Natural killer cell (primary cell): ENCODE results near the gene LYPLAL1. TPM values are rescaled to one million over a fixed set of nuclear protein-coding genes. Genes with fewer than 3 reads are reported as not detected.

Experiments used
- ATAC-seq, 3 donors: fragments of 150-1000 bp in 2 of 3; fragments of 200-7000 bp in 1 of 3; cut with Tn5 transposase; 1 replicate in 1 of 3; 2 replicates in 2 of 3; pipeline ENCODE4 v1.10.0; 2021; ENCODE audit warnings: mild to moderate bottlenecking in 2 of 3, moderate library complexity in 2 of 3
- DNase-seq, 2 donors: peaks; one replicate each; pipeline versions ENCODE4 v3.0.0 to v3.0.0-alpha.2; 2013 to 2021; ENCODE audit warnings: mixed read lengths in 1 of 2
- H3K27ac ChIP-seq: one replicate; pipeline ENCODE4 v1.5.1; 2013; ENCODE audit warnings: mild to moderate bottlenecking, low read length
- H3K27me3 ChIP-seq: one replicate; pipeline ENCODE4 v1.6.1; 2013; ENCODE audit warnings: low read length; ENCODE audit not compliant: control insufficient read depth, insufficient read depth
- H3K36me3 ChIP-seq: one replicate; pipeline ENCODE4 v1.6.1; 2013; ENCODE audit warnings: low read length; ENCODE audit not compliant: control insufficient read depth, insufficient read depth
- H3K4me1 ChIP-seq: one replicate; pipeline ENCODE4 v1.6.1; 2013; ENCODE audit warnings: low read length; ENCODE audit not compliant: control insufficient read depth, insufficient read depth
- H3K4me3 ChIP-seq: one replicate; pipeline ENCODE4 v1.5.1; 2013; ENCODE audit warnings: low read length
- H3K9me3 ChIP-seq: one replicate; pipeline ENCODE4 v1.6.1; 2013; ENCODE audit warnings: low read length; ENCODE audit not compliant: control insufficient read depth, insufficient read depth
- H3K27ac Mint-ChIP-seq, 2 donors: one replicate each; pipeline ENCODE4 v1.8.0; 2022; ENCODE audit warnings: mild to moderate bottlenecking in 2 of 2, mixed read lengths in 2 of 2, moderate library complexity in 1 of 2
- H3K27me3 Mint-ChIP-seq, 2 donors: one replicate each; pipeline ENCODE4 v1.8.0; 2022; ENCODE audit warnings: low read depth in 2 of 2, mixed read lengths in 2 of 2
- H3K36me3 Mint-ChIP-seq: one replicate; pipeline ENCODE4 v1.8.0; 2022; ENCODE audit warnings: mixed read lengths
- H3K4me1 Mint-ChIP-seq, 2 donors: one replicate each; pipeline ENCODE4 v1.8.0; 2022; ENCODE audit warnings: mixed read lengths in 2 of 2
- H3K4me3 Mint-ChIP-seq: one replicate; pipeline ENCODE4 v1.8.0; 2022; ENCODE audit warnings: mild to moderate bottlenecking, moderate library complexity, mixed read lengths
- H3K9me3 Mint-ChIP-seq, 2 donors: one replicate each; pipeline ENCODE4 v1.8.0; 2022; ENCODE audit warnings: mixed read lengths in 2 of 2
- WGBS: methylation state at CpG from one replicate; pipeline ENCODE4 v1.1.7; 2013; ENCODE audit warnings: missing lambda C conversion rate; ENCODE audit not compliant: insufficient coverage; 5-methylcytosine and 5-hydroxymethylcytosine counted together
- intact Hi-C: fragments of 100-400 bp; cut with micrococcal nuclease; formaldehyde crosslinking; loops from one replicate; pipeline ENCODE4 v1.14.2; 2022
- total RNA-seq, 4 donors: library from RNA; stranded (reverse); fragments of 120-200 nt in 1 of 4; gene quantifications; one replicate each; pipeline versions ENCODE4 v1.2.3 to v1.2.4, GENCODE V29; 2013 to 2022
- TF ChIP-seq, protein P1 (sequence below): fragments of 200-600 bp; IDR thresholded peaks from one replicate; pipeline ENCODE4 v1.8.0; 2022; ENCODE audit warnings: antibody characterized with exemption

Gene LYPLAL1
- total RNA-seq, 3 donors from 2014 or later (not counting 1 experiment from before 2014, with no cell fraction given): 13.1 to 18.3 (median 15.9) TPM

DNA sequence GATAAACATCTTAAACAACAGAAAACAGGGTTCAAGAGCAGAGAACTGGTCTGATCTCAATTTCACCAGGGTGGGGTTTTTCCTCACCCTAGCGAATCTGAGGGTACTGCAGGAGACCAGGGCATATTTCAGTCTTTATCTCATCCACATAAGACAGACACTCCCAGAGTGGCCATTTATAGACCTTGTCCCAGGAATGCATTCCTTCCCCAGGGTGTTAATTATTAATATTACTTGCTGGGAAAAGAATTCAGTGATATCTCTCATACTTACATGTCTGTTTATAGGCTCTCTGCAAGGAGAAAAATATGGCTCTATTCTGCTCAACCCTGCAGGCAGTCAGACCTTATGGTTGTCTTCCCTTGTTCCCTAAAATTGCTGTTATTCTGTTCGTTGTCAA, 84.1 kb downstream of the LYPLAL1 start:
- H3K9me3 ChIP-seq: peaks cover 5% of the 10 kb centered on the region
- no peak for ATAC-seq
- H3K27ac ChIP-seq: no peak overlapping the region
- no peaks in the 10 kb centered on the region for H3K27me3 ChIP-seq
- no peak overlapping the region for H3K4me3 ChIP-seq
- H3K4me1 ChIP-seq: no peaks in the 10 kb centered on the region
- Mint-ChIP-seq H3K4me1 (peaks cover 0 to 4% of the 10 kb centered on the region in 2 donors), H3K9me3 (peaks cover 5 to 28% of the 10 kb centered on the region in 2 donors), H3K4me3 (no peak overlapping the region), H3K27ac (no peak overlapping the region), H3K36me3 (peaks cover 37% of the 10 kb centered on the region), H3K27me3 (no peaks in the 10 kb centered on the region)
- DNase-seq: no peak
- TF ChIP-seq, protein P1, sequence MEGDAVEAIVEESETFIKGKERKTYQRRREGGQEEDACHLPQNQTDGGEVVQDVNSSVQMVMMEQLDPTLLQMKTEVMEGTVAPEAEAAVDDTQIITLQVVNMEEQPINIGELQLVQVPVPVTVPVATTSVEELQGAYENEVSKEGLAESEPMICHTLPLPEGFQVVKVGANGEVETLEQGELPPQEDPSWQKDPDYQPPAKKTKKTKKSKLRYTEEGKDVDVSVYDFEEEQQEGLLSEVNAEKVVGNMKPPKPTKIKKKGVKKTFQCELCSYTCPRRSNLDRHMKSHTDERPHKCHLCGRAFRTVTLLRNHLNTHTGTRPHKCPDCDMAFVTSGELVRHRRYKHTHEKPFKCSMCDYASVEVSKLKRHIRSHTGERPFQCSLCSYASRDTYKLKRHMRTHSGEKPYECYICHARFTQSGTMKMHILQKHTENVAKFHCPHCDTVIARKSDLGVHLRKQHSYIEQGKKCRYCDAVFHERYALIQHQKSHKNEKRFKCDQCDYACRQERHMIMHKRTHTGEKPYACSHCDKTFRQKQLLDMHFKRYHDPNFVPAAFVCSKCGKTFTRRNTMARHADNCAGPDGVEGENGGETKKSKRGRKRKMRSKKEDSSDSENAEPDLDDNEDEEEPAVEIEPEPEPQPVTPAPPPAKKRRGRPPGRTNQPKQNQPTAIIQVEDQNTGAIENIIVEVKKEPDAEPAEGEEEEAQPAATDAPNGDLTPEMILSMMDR: no peak
- no peaks in the 10 kb centered on the region for H3K36me3 ChIP-seq
- intact Hi-C loops: no loop called here
- WGBS: 35% methylated on average over 2 of the region's 2 CpGs

- peaks cover 8% of the 10 kb centered on the region for H3K9me3 ChIP-seq
- no peaks in the 10 kb centered on the region for H3K4me1 ChIP-seq
- WGBS: 75% methylated on average over 2 of the region's 2 CpGs
- H3K9me3 Mint-ChIP-seq: peaks cover 3 to 20% of the 10 kb centered on the region in 2 donors
- intact Hi-C loops: no loop called here
- no peak for DNase-seq
- H3K27ac ChIP-seq: no peak overlapping the region
- peaks cover 23% of the 10 kb centered on the region for H3K36me3 Mint-ChIP-seq
- H3K36me3 ChIP-seq: no peaks in the 10 kb centered on the region
- H3K27ac Mint-ChIP-seq: no peak overlapping the region
- H3K27me3 ChIP-seq: no peaks in the 10 kb centered on the region
- TF ChIP-seq, protein P1: no peak
- no peak overlapping the region for H3K4me3 ChIP-seq
- H3K4me3 Mint-ChIP-seq: no peak overlapping the region
- H3K27me3 Mint-ChIP-seq: no peaks in the 10 kb centered on the region
- no peaks in the 10 kb centered on the region for H3K4me1 Mint-ChIP-seq
- ATAC-seq: no peak
Observed at GRCh38 chr1:219261454-219261853, 87.8 kb downstream of the LYPLAL1 start.
